Esophagus squamous epithelium (tissue), 5 donors: ENCODE data around the gene FZR1. TPM values are rescaled to one million over a fixed set of nuclear protein-coding genes. Genes with fewer than 3 reads are reported as not detected.

ENCODE experiments used
- DNase-seq: peaks from one replicate; lab custom pipeline; 2025; lab: John Stamatoyannopoulos, UW
- H3K27ac ChIP-seq, 4 donors: fragments of 200-600 bp; sonication (generic); one replicate each; pipeline ENCODE4 v1.5.1; 2016 to 2019; ENCODE audit warnings: mild to moderate bottlenecking in 1 of 4
- H3K27me3 ChIP-seq, 4 donors: fragments of 200-600 bp; sonication (generic); 1 replicate in 3 of 4; 2 replicates in 1 of 4; pipeline versions ENCODE4 v1.5.1 to v1.6.0; 2017 to 2021; ENCODE audit warnings: antibody characterized with exemption in 1 of 4
- H3K36me3 ChIP-seq, 3 donors: fragments of 200-600 bp; sonication (generic); one replicate each; pipeline ENCODE4 v1.5.1; 2016 to 2019
- H3K4me1 ChIP-seq, 3 donors: fragments of 200-600 bp; sonication (generic); one replicate each; pipeline ENCODE4 v1.5.1; 2017 to 2019
- H3K4me3 ChIP-seq, 4 donors: fragments of 200-600 bp; sonication (generic); 1 replicate in 3 of 4; 2 replicates in 1 of 4; pipeline ENCODE4 v1.5.1; 2016 to 2019; ENCODE audit warnings: mild to moderate bottlenecking in 2 of 4, moderate library complexity in 1 of 4
- H3K9me3 ChIP-seq, 3 donors: fragments of 200-600 bp; sonication (generic); one replicate each; pipeline ENCODE4 v1.5.1; 2016 to 2019
- POLR2A ChIP-seq, 4 donors: fragments of 450-650 bp; IDR thresholded peaks; one replicate each; pipeline ENCODE4 v1.6.1; 2017; ENCODE audit warnings: antibody characterized with exemption in 4 of 4, mild to moderate bottlenecking in 4 of 4, moderate library complexity in 3 of 4
- WGBS, 2 donors: methylation state at CpG; one replicate each; pipeline ENCODE4 v1.1.5; 2018; 5-methylcytosine and 5-hydroxymethylcytosine counted together
- intact Hi-C: fragments of 100-400 bp; cut with DNase I; formaldehyde crosslinking; loops from one replicate; pipeline ENCODE4 v1.15.0; 2022
- total RNA-seq, 4 donors: library from RNA; depleted of rRNA; stranded (reverse); fragments of >200 nt; gene quantifications; one replicate each; pipeline ENCODE4 v1.1.0, GENCODE V29; 2016
- TF ChIP-seq, protein P1 (sequence below), 6 experiments: fragments of 450-650 bp in 4 of 6; fragments of 200-600 bp in 2 of 6; sonication (generic) in 2 of 6; IDR thresholded peaks; one replicate each; pipeline ENCODE4 v1.5.1; 2016 to 2019; ENCODE audit warnings: antibody characterized with exemption in 6 of 6, mild to moderate bottlenecking in 4 of 6, moderate library complexity in 4 of 6
- donor health status: DM: yes; HTN: yes; CAD: no.

Gene FZR1
- total RNA-seq, 4 donors from 2014 or later = 26.5 to 46.8 (median 27.2) TPM

DNA sequence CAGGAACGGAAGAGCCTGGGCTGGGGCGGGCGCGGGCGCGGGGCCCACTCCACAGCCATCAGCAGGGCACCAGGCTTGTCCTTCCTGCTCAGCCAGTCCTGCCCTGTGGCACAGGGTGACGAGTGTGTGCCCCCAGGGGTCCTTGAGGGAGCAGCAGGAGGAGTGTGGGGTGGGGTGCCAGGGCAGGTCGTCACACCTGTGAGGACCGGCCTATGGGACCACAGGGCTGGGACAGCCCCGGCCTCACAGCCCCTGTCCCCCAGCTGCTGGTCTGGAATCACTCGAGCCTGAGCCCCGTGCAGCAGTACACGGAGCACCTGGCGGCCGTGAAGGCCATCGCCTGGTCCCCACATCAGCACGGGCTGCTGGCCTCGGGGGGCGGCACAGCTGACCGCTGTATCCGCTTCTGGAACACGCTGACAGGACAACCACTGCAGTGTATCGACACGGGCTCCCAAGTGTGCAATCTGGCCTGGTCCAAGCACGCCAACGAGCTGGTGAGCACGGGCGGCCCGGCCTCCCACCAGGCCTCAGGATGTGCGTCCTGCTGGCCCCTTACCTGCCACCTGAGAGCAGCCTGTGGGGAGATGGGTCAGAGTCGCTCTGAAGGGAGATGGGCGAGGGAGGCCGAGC lies 26.2 kb downstream of the FZR1 start:
- no peak overlapping the region for H3K27ac ChIP-seq
- no peaks in the 10 kb centered on the region for H3K27me3 ChIP-seq
- no peaks in the 10 kb centered on the region for H3K9me3 ChIP-seq
- TF ChIP-seq, protein P1, sequence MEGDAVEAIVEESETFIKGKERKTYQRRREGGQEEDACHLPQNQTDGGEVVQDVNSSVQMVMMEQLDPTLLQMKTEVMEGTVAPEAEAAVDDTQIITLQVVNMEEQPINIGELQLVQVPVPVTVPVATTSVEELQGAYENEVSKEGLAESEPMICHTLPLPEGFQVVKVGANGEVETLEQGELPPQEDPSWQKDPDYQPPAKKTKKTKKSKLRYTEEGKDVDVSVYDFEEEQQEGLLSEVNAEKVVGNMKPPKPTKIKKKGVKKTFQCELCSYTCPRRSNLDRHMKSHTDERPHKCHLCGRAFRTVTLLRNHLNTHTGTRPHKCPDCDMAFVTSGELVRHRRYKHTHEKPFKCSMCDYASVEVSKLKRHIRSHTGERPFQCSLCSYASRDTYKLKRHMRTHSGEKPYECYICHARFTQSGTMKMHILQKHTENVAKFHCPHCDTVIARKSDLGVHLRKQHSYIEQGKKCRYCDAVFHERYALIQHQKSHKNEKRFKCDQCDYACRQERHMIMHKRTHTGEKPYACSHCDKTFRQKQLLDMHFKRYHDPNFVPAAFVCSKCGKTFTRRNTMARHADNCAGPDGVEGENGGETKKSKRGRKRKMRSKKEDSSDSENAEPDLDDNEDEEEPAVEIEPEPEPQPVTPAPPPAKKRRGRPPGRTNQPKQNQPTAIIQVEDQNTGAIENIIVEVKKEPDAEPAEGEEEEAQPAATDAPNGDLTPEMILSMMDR (IDR thresholded peaks at IDR 0.05) = no peak
- no peak for TF ChIP-seq POLR2A (IDR thresholded peaks at IDR 0.05)
- no peak overlapping the region for H3K4me3 ChIP-seq
- intact Hi-C loops = no loop called here
- WGBS, 2 donors = no CpG with 5 or more reads among the region's 33 CpGs
- peaks cover 0 to 17% (median 0%) of the 10 kb centered on the region in 3 donors for H3K4me1 ChIP-seq
- H3K36me3 ChIP-seq = peaks cover 43 to 85% (median 53%) of the 10 kb centered on the region in 3 donors
- DNase-seq = no peak

DNA sequence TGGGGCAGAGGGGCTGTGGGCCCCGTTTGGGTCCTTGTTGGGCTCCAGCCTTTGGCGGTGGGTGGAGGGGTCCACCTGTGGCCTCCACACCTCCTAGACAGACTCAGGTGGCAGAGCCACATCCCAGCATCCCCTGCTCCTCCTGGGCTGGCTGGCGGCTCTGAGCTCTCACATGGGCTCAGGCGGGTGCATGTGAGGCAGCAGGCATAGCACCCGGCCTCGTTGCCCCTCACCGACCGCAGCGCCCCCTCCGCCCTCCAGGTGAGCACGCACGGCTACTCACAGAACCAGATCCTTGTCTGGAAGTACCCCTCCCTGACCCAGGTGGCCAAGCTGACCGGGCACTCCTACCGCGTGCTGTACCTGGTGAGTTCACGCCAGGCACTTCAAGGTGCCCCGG lies 26.9 kb downstream of the FZR1 start:
- Histone ChIP-seq H3K36me3 (peaks cover 35 to 85% (median 47%) of the 10 kb centered on the region in 3 donors), H3K9me3 (no peaks in the 10 kb centered on the region), H3K27me3 (no peaks in the 10 kb centered on the region), H3K27ac (no peak overlapping the region), H3K4me1 (peaks cover 0 to 21% (median 0%) of the 10 kb centered on the region in 3 donors), H3K4me3 (no peak overlapping the region)
- intact Hi-C loops = no loop called here
- 70% methylated on average over 8 of the region's 17 CpGs; no CpG with 5 or more reads in 1 of the 2 donors for WGBS, 2 donors
- DNase-seq = no peak
- TF ChIP-seq, protein P1 (IDR thresholded peaks at IDR 0.05) = no peak
- no peak for TF ChIP-seq POLR2A (IDR thresholded peaks at IDR 0.05)

DNA sequence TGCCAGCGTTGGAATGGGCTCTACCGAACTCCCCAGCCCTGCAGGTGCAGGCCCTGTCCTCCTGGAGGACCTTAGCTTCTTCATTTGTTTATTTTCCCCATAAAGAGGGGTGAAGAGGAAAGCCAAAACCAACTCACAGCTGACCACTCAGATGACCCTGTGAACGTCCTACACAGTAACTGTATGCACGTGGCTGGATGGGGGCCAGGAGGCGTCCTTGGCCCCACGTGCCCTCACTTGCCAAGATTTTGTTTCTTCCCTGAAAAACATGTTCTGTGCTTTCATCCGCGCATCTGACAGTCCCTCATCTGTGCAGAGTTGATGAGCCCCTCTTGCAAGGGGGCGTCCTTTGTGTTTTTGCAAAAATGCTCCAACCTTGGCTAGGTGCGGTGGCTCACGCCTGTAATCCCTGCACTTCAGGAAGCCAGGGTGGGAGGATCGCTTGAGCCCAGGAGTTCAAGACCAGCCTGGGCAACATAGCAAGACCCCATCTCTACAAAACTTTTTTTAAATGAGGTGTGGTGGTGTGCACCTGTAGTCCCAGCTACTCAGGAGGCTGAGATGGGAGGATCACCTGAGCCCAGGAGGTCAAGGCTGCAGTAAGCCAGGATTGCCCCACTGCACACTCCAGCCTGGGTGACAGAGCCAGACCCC lies 27.6 kb downstream of the FZR1 start:
- no peaks in the 10 kb centered on the region for H3K27me3 ChIP-seq
- intact Hi-C loops = no loop called here
- peaks cover 33 to 85% (median 44%) of the 10 kb centered on the region in 3 donors for H3K36me3 ChIP-seq
- no peak overlapping the region for H3K4me3 ChIP-seq
- DNase-seq = no peak
- H3K9me3 ChIP-seq = no peaks in the 10 kb centered on the region
- TF ChIP-seq, protein P1 (IDR thresholded peaks at IDR 0.05) = no peak
- TF ChIP-seq POLR2A (IDR thresholded peaks at IDR 0.05) = no peak
- no peak overlapping the region for H3K27ac ChIP-seq
- peaks cover 0 to 22% (median 0%) of the 10 kb centered on the region in 3 donors for H3K4me1 ChIP-seq
- WGBS, 2 donors = 55 to 77% methylated on average over 9 to 11 of the region's 12 CpGs

DNA sequence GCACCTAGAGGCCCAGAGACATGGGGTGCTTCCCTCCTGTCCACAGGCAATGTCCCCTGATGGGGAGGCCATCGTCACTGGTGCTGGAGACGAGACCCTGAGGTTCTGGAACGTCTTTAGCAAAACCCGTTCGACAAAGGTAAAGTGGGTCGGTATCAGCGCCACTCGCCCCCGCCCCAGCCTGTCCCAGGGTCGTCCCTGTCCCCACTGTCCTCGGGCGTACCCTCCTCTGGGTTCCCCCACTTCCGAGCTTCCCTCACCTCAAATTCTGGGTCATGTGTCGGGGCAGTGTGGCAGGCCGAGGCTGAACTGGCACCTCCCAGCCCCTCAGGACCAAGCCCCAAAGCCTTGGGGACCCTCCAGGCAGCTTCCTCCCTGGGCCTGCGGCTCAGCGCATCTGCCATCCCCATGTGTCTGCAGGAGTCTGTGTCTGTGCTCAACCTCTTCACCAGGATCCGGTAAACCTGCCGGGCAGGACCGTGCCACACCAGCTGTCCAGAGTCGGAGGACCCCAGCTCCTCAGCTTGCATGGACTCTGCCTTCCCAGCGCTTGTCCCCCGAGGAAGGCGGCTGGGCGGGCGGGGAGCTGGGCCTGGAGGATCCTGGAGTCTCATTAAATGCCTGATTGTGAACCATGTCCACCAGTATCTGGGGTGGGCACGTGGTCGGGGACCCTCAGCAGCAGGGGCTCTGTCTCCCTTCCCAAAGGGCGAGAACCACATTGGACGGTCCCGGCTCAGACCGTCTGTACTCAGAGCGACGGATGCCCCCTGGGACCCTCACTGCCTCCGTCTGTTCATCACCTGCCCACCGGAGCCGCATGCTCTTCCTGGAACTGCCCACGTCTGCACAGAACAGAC lies 28.5 kb downstream of the FZR1 start:
- no peak overlapping the region for H3K27ac ChIP-seq
- no peak overlapping the region for H3K4me3 ChIP-seq
- H3K4me1 ChIP-seq = peaks cover 0 to 29% (median 0%) of the 10 kb centered on the region in 3 donors
- TF ChIP-seq, protein P1 (IDR thresholded peaks at IDR 0.05) = no peak
- no peak for TF ChIP-seq POLR2A (IDR thresholded peaks at IDR 0.05)
- 89 to 93% methylated on average over 8 to 16 of the region's 38 CpGs for WGBS, 2 donors
- no peak for DNase-seq
- no peaks in the 10 kb centered on the region for H3K27me3 ChIP-seq
- intact Hi-C loops = no loop called here
- no peaks in the 10 kb centered on the region for H3K9me3 ChIP-seq
- H3K36me3 ChIP-seq = peaks cover 33 to 93% (median 44%) of the 10 kb centered on the region in 3 donors
